T47D (cell line): ENCODE results near the gene TIMP3.

Experiments used
- DNase-seq, 2 experiments: peaks; one replicate each; pipeline versions ENCODE4 v3.0.0 to v3.0.0-alpha.2; 2011 to 2012; ENCODE audit warnings: low read depth in 1 of 2, low spot score in 1 of 2
- JUND ChIP-seq: IDR thresholded peaks from 2 replicates; pipeline ENCODE4 v1.6.1; 2012; ENCODE audit warnings: low read depth
- in situ Hi-C: cut with HindIII; loops from 2 replicates; pipeline ENCODE4 v1.10.0; 2016; ENCODE audit warnings: low sequenced_read_pairs, low pct_unique_long_range_greater_than_20kb

TIMP3 gene

GRCh38 chr22:32850157-32850556 lies 48.7 kb downstream of the TIMP3 start:
- no peak for TF ChIP-seq JUND
- DNase-seq, result no peak
- in situ Hi-C loops, result no loop called here

GRCh38 chr22:32850591-32851517 lies 49.3 kb downstream of the TIMP3 start:
- TF ChIP-seq JUND, result no peak
- DNase-seq, result no peak

GRCh38 chr22:32852395-32853251 lies 51.1 kb downstream of the TIMP3 start:
- DNase-seq, result no peak
- no peak for TF ChIP-seq JUND

More at GRCh38 chr22:32850591-32851517, 49.3 kb downstream of the TIMP3 start:
- in situ Hi-C loops, result no loop called here

GRCh38 chr22:32853662-32854061 lies 52.2 kb downstream of the TIMP3 start:
- TF ChIP-seq JUND, result no peak
- in situ Hi-C loops, result no loop called here
- DNase-seq, result no peak

More at GRCh38 chr22:32852395-32853251, 51.1 kb downstream of the TIMP3 start:
- in situ Hi-C loops, result no loop called here

- no peak for TF ChIP-seq JUND
- no peak for DNase-seq
- in situ Hi-C loops, result no loop called here
Observed at GRCh38 chr22:32854351-32854804, 52.9 kb downstream of the TIMP3 start.

- no peak for DNase-seq
- TF ChIP-seq JUND, result no peak
- in situ Hi-C loops, result no loop called here
Observed at GRCh38 chr22:32855045-32855756, 53.7 kb downstream of the TIMP3 start.

- no peak for TF ChIP-seq JUND
- DNase-seq, result no peak
- in situ Hi-C loops, result no loop called here
Observed at GRCh38 chr22:32858121-32858703, 56.7 kb downstream of the TIMP3 start.

GRCh38 chr22:32858957-32859356 lies 57.5 kb downstream of the TIMP3 start:
- DNase-seq, result no peak
- in situ Hi-C loops, result no loop called here

GRCh38 chr22:32859743-32860142 lies 58.2 kb downstream of the TIMP3 start:
- in situ Hi-C loops, result no loop called here
- DNase-seq, result no peak
- TF ChIP-seq JUND, result no peak

More at GRCh38 chr22:32858957-32859356, 57.5 kb downstream of the TIMP3 start:
- no peak for TF ChIP-seq JUND

GRCh38 chr22:32861330-32861729 lies 59.8 kb downstream of the TIMP3 start:
- TF ChIP-seq JUND, result no peak
- in situ Hi-C loops, result no loop called here
- DNase-seq, result no peak

GRCh38 chr22:32862083-32862482 lies 60.6 kb downstream of the TIMP3 start:
- DNase-seq, result no peak
- TF ChIP-seq JUND, result no peak
- in situ Hi-C loops, result no loop called here
